Measurements from ENCODE around the gene SERAC1.
"Not testable (repeated sequence)": the region's sequence is repeated elsewhere in the genome, so short reads cannot be mapped to it uniquely, and the experiment has no call there.

Gene SERAC1

DNA sequence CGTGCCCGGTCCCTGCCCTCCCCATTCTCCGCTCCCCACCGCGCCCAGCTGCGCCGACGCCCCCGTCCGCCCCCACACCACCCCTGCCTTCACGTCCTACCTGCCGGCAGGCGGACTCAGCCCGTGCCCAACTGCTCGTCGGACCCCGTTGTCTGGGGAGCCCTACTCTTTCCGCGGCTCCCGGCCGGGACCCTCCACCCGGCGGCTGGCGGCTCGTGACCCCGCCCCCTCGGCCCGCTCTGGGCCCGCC, at the start of gene SERAC1:
Gene SERAC1, minus strand, starts transcription at position 223 of the 250 bp plus-strand sequence. CDS start 9,899 bp downstream, outside the sequence.
- no peaks in the 10 kb centered on the region for H3K9me2 ChIP-seq (ENCODE audit: low read depth, low read length)
- peak within 1 kb of the TSS; percentile 100 for H3K4me2 ChIP-seq (ENCODE audit: low read length)
- no peaks in the 10 kb centered on the region for H3K9me3 ChIP-seq (ENCODE audit: low read length)
- H3K79me2 ChIP-seq (ENCODE audit: insufficient read depth, low read length), result no peaks in the 10 kb centered on the region
- no peaks in the 10 kb centered on the region for H3K36me3 ChIP-seq (ENCODE audit: insufficient read depth, low read length)
- TF ChIP-seq, protein P1, sequence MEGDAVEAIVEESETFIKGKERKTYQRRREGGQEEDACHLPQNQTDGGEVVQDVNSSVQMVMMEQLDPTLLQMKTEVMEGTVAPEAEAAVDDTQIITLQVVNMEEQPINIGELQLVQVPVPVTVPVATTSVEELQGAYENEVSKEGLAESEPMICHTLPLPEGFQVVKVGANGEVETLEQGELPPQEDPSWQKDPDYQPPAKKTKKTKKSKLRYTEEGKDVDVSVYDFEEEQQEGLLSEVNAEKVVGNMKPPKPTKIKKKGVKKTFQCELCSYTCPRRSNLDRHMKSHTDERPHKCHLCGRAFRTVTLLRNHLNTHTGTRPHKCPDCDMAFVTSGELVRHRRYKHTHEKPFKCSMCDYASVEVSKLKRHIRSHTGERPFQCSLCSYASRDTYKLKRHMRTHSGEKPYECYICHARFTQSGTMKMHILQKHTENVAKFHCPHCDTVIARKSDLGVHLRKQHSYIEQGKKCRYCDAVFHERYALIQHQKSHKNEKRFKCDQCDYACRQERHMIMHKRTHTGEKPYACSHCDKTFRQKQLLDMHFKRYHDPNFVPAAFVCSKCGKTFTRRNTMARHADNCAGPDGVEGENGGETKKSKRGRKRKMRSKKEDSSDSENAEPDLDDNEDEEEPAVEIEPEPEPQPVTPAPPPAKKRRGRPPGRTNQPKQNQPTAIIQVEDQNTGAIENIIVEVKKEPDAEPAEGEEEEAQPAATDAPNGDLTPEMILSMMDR (IDR thresholded peaks at IDR 0.05; ENCODE audit: low read length), result no peak
- no peak for TF ChIP-seq EZH2 (IDR thresholded peaks at IDR 0.05; ENCODE audit: borderline replicate concordance, low read length)
- peak within 1 kb of the TSS; percentile 64 for H2AFZ ChIP-seq (ENCODE audit: low read length)
- H3K27me3 ChIP-seq (ENCODE audit: insufficient read depth, low read length), result no peaks in the 10 kb centered on the region
- H4K20me1 ChIP-seq (ENCODE audit: insufficient read depth, low read length), result no peaks in the 10 kb centered on the region
- H3F3A ChIP-seq (ENCODE audit: insufficient read depth, low read length), result no peaks in the 10 kb centered on the region
- H3K27ac ChIP-seq (ENCODE audit: low read depth, low read length, poor library complexity, severe bottlenecking), result peak within 1 kb of the TSS; percentile 78
- H3K9ac ChIP-seq (ENCODE audit: low read length), result peak within 1 kb of the TSS; percentile 82
- peak within 1 kb of the TSS; percentile 94 for H3K4me3 ChIP-seq (ENCODE audit: low read depth, low read length, poor library complexity, severe bottlenecking)
- peaks cover 13% of the 10 kb centered on the region for H3K4me1 ChIP-seq (ENCODE audit: insufficient read depth, low read length, severe bottlenecking)

DNA sequence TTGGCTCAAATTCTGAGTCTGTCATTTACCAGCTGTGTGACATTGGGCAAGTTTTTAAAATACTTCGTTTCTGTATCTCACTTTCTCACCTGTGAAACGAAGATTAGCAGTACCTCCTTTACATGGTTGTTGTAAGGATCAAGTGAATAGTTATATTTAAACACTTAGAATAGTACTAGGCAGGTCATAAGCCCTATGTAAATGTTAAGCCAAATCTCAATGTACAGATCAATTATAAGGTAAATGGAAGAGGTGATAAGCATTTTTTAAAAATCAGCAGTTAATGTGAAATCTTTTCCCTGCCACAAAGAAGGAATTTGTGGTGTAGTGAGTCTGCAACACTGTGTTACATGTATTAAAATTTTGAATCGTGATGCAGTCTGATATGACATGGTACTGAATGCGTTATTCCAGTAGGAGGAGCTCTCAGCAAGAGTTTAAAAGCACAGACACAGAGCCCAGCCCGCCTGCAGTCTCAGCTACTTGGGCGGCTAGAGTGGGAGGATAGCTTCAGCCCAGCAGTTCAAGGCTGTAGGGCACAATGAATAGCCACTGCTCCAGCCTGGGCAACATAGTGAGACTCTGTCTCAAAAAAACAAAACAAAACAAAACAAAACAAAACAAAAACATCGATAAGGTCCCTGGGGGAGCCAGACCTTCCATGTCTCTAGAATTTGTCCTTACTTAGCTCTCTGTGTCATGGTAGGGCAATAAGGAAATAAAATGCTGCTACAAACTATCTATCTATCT, 46.0 kb upstream of the SERAC1 start:
- Histone ChIP-seq H3F3A (ENCODE audit: insufficient read depth, low read length) (no peaks in the 10 kb centered on the region), H3K27me3 (ENCODE audit: insufficient read depth, low read length) (no peaks in the 10 kb centered on the region), H2AFZ (ENCODE audit: low read length) (no peak overlapping the region), H3K36me3 (ENCODE audit: insufficient read depth, low read length) (no peaks in the 10 kb centered on the region), H3K9me3 (ENCODE audit: low read length) (no peaks in the 10 kb centered on the region), H3K4me3 (ENCODE audit: low read depth, low read length, poor library complexity, severe bottlenecking) (no peak overlapping the region), H3K27ac (ENCODE audit: low read depth, low read length, poor library complexity, severe bottlenecking) (no peak overlapping the region), H3K9ac (ENCODE audit: low read length) (no peak overlapping the region), H3K79me2 (ENCODE audit: insufficient read depth, low read length) (no peaks in the 10 kb centered on the region), H4K20me1 (ENCODE audit: insufficient read depth, low read length) (no peaks in the 10 kb centered on the region), H3K4me1 (ENCODE audit: insufficient read depth, low read length, severe bottlenecking) (no peaks in the 10 kb centered on the region), H3K4me2 (ENCODE audit: low read length) (no peak overlapping the region), H3K9me2 (ENCODE audit: low read depth, low read length) (no peaks in the 10 kb centered on the region)
- TF ChIP-seq, protein P1 (IDR thresholded peaks at IDR 0.05; ENCODE audit: low read length), result peak; percentile 89
- TF ChIP-seq EZH2 (IDR thresholded peaks at IDR 0.05; ENCODE audit: borderline replicate concordance, low read length), result no peak

DNA sequence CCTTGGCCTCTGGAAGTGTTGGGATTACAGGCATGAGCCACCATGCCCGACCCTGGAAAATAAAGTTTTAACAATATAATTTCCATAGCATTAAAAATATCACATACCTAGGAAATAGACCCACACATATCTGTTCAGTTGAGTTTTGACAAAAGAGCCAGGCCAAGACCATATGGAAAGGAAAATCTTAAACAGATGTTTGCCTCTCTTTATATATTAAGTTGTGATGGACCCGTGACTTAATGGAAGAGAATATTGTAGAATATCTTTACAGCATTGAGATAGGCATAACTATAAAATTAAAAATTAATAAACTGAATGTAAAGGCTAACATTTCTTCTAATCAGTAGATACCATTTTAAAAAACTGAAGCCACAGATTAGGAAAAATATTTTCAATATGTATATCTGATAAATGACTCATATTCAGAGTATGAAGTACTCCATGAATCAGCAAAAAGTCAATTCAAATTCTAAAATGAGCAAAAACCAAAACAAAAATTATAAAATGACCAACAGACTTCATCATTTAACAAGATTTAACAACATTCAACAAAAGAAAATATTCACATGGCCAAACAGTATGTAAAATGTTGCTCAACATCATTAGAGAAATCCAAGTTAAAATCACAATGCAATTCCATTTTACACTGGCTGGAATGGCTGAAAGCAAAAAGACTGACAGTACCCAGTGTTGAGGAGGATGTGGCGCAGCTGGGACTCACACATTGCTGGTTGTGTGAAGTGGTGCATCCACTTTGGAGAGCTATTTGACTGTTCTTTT, 43.4 kb upstream of the SERAC1 start:
- Histone ChIP-seq H3K36me3 (ENCODE audit: insufficient read depth, low read length) (no peaks in the 10 kb centered on the region), H3K27ac (ENCODE audit: low read depth, low read length, poor library complexity, severe bottlenecking) (no peak overlapping the region), H3K4me1 (ENCODE audit: insufficient read depth, low read length, severe bottlenecking) (no peaks in the 10 kb centered on the region), H2AFZ (ENCODE audit: low read length) (no peak overlapping the region), H3K27me3 (ENCODE audit: insufficient read depth, low read length) (0 out of 2 replicates have a peak, but pooled peaks cover 4% of the 10 kb centered on the region), H3K9me2 (ENCODE audit: low read depth, low read length) (no peaks in the 10 kb centered on the region), H3F3A (ENCODE audit: insufficient read depth, low read length) (no peaks in the 10 kb centered on the region), H3K4me2 (ENCODE audit: low read length) (no peak overlapping the region), H3K9ac (ENCODE audit: low read length) (no peak overlapping the region), H3K9me3 (ENCODE audit: low read length) (no peaks in the 10 kb centered on the region), H3K4me3 (ENCODE audit: low read depth, low read length, poor library complexity, severe bottlenecking) (no peak overlapping the region), H3K79me2 (ENCODE audit: insufficient read depth, low read length) (no peaks in the 10 kb centered on the region), H4K20me1 (ENCODE audit: insufficient read depth, low read length) (no peaks in the 10 kb centered on the region)
- TF ChIP-seq, protein P1 (IDR thresholded peaks at IDR 0.05; ENCODE audit: low read length), result no peak
- TF ChIP-seq EZH2 (IDR thresholded peaks at IDR 0.05; ENCODE audit: borderline replicate concordance, low read length), result no peak

DNA sequence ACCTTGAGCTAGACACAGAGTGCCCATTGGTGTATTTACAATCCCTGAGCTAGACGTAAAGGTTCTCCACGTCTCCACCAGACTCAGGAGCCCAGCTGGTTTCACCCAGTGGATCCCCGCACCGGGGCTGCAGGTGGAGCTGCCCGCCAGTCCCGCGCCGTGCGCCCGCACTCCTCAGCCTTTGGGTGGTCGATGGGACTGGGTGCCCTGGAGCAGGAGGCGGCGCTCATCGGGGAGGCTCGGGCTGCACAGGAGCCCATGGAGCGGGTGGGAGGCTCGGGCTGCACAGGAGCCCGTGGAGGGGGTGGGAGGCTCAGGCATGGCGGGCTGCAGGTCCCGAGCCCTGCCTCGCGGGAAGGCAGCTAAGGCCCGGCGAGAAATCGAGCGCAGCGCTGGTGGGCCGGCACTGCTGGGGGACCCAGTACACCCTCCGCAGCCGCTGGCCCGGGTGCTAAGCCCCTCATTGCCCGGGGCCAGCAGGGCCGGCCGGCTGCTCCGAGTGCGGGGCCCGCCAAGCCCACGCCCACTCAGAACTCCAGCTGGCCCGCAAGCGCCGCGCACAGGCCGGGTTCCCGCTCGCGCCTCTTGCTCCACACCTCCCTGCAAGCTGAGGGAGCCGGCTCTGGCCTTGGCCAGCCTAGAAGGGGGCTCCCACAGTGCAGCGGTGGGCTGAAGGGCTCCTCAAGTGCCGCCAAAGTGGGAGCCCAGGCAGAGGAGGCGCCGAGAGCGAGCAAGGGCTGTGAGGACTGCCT, 41.7 kb upstream of the SERAC1 start:
- H3K9me3 ChIP-seq (ENCODE audit: low read length); H3K36me3 ChIP-seq (ENCODE audit: insufficient read depth, low read length); H2AFZ ChIP-seq (ENCODE audit: low read length); H3K4me3 ChIP-seq (ENCODE audit: low read depth, low read length, poor library complexity, severe bottlenecking); H3K27ac ChIP-seq (ENCODE audit: low read depth, low read length, poor library complexity, severe bottlenecking); H3K79me2 ChIP-seq (ENCODE audit: insufficient read depth, low read length); H3K9me2 ChIP-seq (ENCODE audit: low read depth, low read length); H3K27me3 ChIP-seq (ENCODE audit: insufficient read depth, low read length); H3K9ac ChIP-seq (ENCODE audit: low read length); H3K4me2 ChIP-seq (ENCODE audit: low read length); H3F3A ChIP-seq (ENCODE audit: insufficient read depth, low read length); H4K20me1 ChIP-seq (ENCODE audit: insufficient read depth, low read length); H3K4me1 ChIP-seq (ENCODE audit: insufficient read depth, low read length, severe bottlenecking): not testable (repeated sequence)
